Neural cell (in vitro differentiated cells): ENCODE measurements around the gene DLGAP4.

Source experiments
- CTCF ChIP-seq: fragments of 450-650 bp; IDR thresholded peaks from 2 replicates; pipeline ENCODE4 v1.5.1; 2014; ENCODE audit warnings: antibody characterized with exemption, mild to moderate bottlenecking, moderate library complexity; ENCODE audit not compliant: poor library complexity, severe bottlenecking
- EP300 ChIP-seq: fragments of 450-650 bp; conservative IDR thresholded peaks from 2 replicates; pipeline ENCODE4 v1.6.1; 2014; ENCODE audit warnings: antibody characterized with exemption, mild to moderate bottlenecking, moderate library complexity; ENCODE audit not compliant: poor library complexity, severe bottlenecking
- POLR2AphosphoS5 ChIP-seq: IDR thresholded peaks from 2 replicates; pipeline ENCODE4 v1.6.1; 2012
- SMC3 ChIP-seq: fragments of 450-650 bp; conservative IDR thresholded peaks from 2 replicates; pipeline ENCODE4 v1.6.1; 2014; ENCODE audit warnings: antibody characterized with exemption, mild to moderate bottlenecking, moderate library complexity; ENCODE audit not compliant: poor library complexity

- TF ChIP-seq CTCF: no peak
- TF ChIP-seq EP300: no peak
- TF ChIP-seq POLR2AphosphoS5: no peak
- no peak for TF ChIP-seq SMC3
Observed at GRCh38 chr20:36330091-36330490, 24.0 kb downstream of the DLGAP4 start.
